A549 (cell line): ENCODE data around the gene MFAP2. TPM values are rescaled to one million over a fixed set of nuclear protein-coding genes. Genes with fewer than 3 reads are reported as not detected.

Experiments used
- ATAC-seq, 2 experiments: fragments of 200-7000 bp in 1 of 2; fragments of >200 bp in 1 of 2; cut with Nextera tagmentation in 1 of 2; cut with Tn5 transposase in 1 of 2; 3 replicates each; pipeline versions ENCODE4 v1.8.0 to v1.9.1; 2018 to 2020; ENCODE audit warnings: mild to moderate bottlenecking in 1 of 2, moderate library complexity in 1 of 2
- CTCF ChIA-PET: fragments of 300-600 bp; sonication (Branson Sonifier 250); formaldehyde crosslinking; extraction: SDS; loops from one replicate; lab custom pipeline; 2021; ENCODE audit warnings: antibody characterized with exemption, inconsistent platforms; lab: Yijun Ruan, JAX
- POLR2A ChIA-PET: fragments of 350-600 bp; formaldehyde crosslinking; extraction: SDS; loops from one replicate; lab custom pipeline; 2021; ENCODE audit warnings: antibody characterized with exemption, inconsistent platforms; lab: Yijun Ruan, JAX
- DNase-seq, 2 experiments: peaks; one replicate each; pipeline versions ENCODE4 v3.0.0 to v3.0.0-alpha.2; 2011 to 2016; ENCODE audit warnings: low read depth in 1 of 2, low spot score in 1 of 2
- FAIRE-seq: peaks from 2 replicates; lab custom pipeline; 2011; peaks lifted over from hg19 to GRCh38; lab: Jason Lieb, UNC
- H3K27ac ChIP-seq, 2 experiments: fragments of >200 bp; sonication (Bioruptor Twin); formaldehyde crosslinking; 3 replicates each; pipeline ENCODE4 v1.5.1; 2016 to 2017
- H3K4me1 ChIP-seq: fragments of >200 bp; sonication (Bioruptor Twin); formaldehyde crosslinking; 3 replicates; pipeline ENCODE4 v1.6.1; 2016
- H3K4me2 ChIP-seq: fragments of >200 bp; sonication (Bioruptor Twin); formaldehyde crosslinking; 3 replicates; pipeline ENCODE4 v1.6.1; 2016
- H3K4me3 ChIP-seq: fragments of >200 bp; sonication (Bioruptor Twin); formaldehyde crosslinking; 3 replicates; pipeline ENCODE4 v1.5.1; 2016
- H3K9me3 ChIP-seq: fragments of >200 bp; sonication (Bioruptor Twin); formaldehyde crosslinking; 3 replicates; pipeline ENCODE4 v1.6.1; 2016
- ATOH8 ChIP-seq: fragments of 250-450 bp; sonication (Bioruptor Pico); IDR thresholded peaks from 2 replicates; pipeline ENCODE4 v1.5.0; 2020; ENCODE audit warnings: low read depth, mild to moderate bottlenecking, moderate library complexity
- BCL3 ChIP-seq: fragments of >200 bp; sonication (Bioruptor Twin); formaldehyde crosslinking; IDR thresholded peaks from 3 replicates; pipeline ENCODE4 v1.6.1; 2016
- CEBPB ChIP-seq, 2 experiments: fragments of >200 bp in 1 of 2; sonication (Bioruptor Twin) in 1 of 2; formaldehyde crosslinking in 1 of 2; IDR thresholded peaks; 2 replicates each; pipeline ENCODE4 v1.6.1; 2012 to 2016
- EHMT2 ChIP-seq: fragments of 200-600 bp; sonication (generic); IDR thresholded peaks from 2 replicates; pipeline ENCODE4 v1.6.1; 2016; ENCODE audit warnings: antibody characterized with exemption, low read depth, mild to moderate bottlenecking, moderate library complexity
- ELK1 ChIP-seq: fragments of 150-350 bp; IDR thresholded peaks from 2 replicates; pipeline ENCODE4 v1.6.1; 2014; ENCODE audit warnings: low read depth, mild to moderate bottlenecking, low read length
- HDAC2 ChIP-seq: fragments of 200-600 bp; sonication (generic); IDR thresholded peaks from 2 replicates; pipeline ENCODE4 v1.6.1; 2016
- HEYL ChIP-seq: fragments of 250-450 bp; sonication (Bioruptor Pico); IDR thresholded peaks from 2 replicates; pipeline ENCODE4 v1.8.0; 2021; ENCODE audit warnings: mild to moderate bottlenecking, moderate library complexity
- HMGXB4 ChIP-seq: fragments of 250-450 bp; sonication (Bioruptor Pico); IDR thresholded peaks from 2 replicates; pipeline ENCODE4 v1.5.0; 2021; ENCODE audit warnings: mild to moderate bottlenecking, moderate library complexity, borderline replicate concordance
- JUN ChIP-seq, 2 experiments: fragments of >200 bp; sonication (Bioruptor Twin); formaldehyde crosslinking; IDR thresholded peaks; 2 replicates in 1 of 2; 3 replicates in 1 of 2; pipeline ENCODE4 v1.6.1; 2016 to 2017
- MAX ChIP-seq: IDR thresholded peaks from 2 replicates; pipeline ENCODE4 v1.6.1; 2012
- MYC ChIP-seq: IDR thresholded peaks from 2 replicates; pipeline ENCODE4 v1.6.1; 2012; ENCODE audit warnings: mild to moderate bottlenecking, inconsistent platforms, low read length, improper control_type of control experiment, borderline replicate concordance
- NPAS2 ChIP-seq: fragments of 250-450 bp; sonication (Bioruptor Pico); IDR thresholded peaks from 2 replicates; pipeline ENCODE4 v1.8.0; 2022; ENCODE audit warnings: mild to moderate bottlenecking, moderate library complexity, borderline replicate concordance
- POLR2A ChIP-seq: IDR thresholded peaks from 2 replicates; pipeline ENCODE4 v1.6.1; 2012; ENCODE audit warnings: mild to moderate bottlenecking, low read length
- RAD21 ChIP-seq, 2 experiments: fragments of >200 bp in 1 of 2; sonication (Bioruptor Twin) in 1 of 2; formaldehyde crosslinking in 1 of 2; IDR thresholded peaks in 1 of 2; conservative IDR thresholded peaks in 1 of 2; 2 replicates in 1 of 2; 3 replicates in 1 of 2; pipeline ENCODE4 v1.6.1; 2012 to 2018; ENCODE audit warnings: inconsistent platforms in 1 of 2
- RARB ChIP-seq: fragments of 250-450 bp; sonication (Bioruptor Pico); IDR thresholded peaks from 2 replicates; pipeline ENCODE4 v1.8.0; 2021; ENCODE audit warnings: mild to moderate bottlenecking, moderate library complexity
- RCOR1 ChIP-seq: fragments of 150-350 bp; IDR thresholded peaks from 2 replicates; pipeline ENCODE4 v1.6.1; 2014; ENCODE audit warnings: antibody characterized with exemption, low read length, low read depth
- RNF2 ChIP-seq: fragments of 200-600 bp; sonication (generic); IDR thresholded peaks from 2 replicates; pipeline ENCODE4 v1.6.1; 2016; ENCODE audit warnings: low read depth, mild to moderate bottlenecking, antibody characterized with exemption, moderate library complexity, borderline replicate concordance
- USF2 ChIP-seq: fragments of 450-650 bp; IDR thresholded peaks from 2 replicates; pipeline ENCODE4 v1.6.1; 2014; ENCODE audit warnings: antibody characterized with exemption
- ZC3H11A ChIP-seq: fragments of 450-650 bp; IDR thresholded peaks from 2 replicates; pipeline ENCODE4 v1.6.1; 2014; ENCODE audit warnings: antibody characterized with exemption, mild to moderate bottlenecking
- WGBS: methylation state at CpG from one replicate; pipeline ENCODE4 v1.1.6; 2017; ENCODE audit errors: missing lambda C conversion rate; 5-methylcytosine and 5-hydroxymethylcytosine counted together
- polyA plus RNA-seq, 4 experiments: library from polyadenylated mRNA; depleted of rRNA in 3 of 4; stranded (reverse); fragments of >200 nt; fragmentation: RNase III in 1 of 4; extraction: RNeasy Plus Mini Kit Qiagen cat#74134 plus additional on column Dnase treatment in 1 of 4; gene quantifications; 2 replicates in 3 of 4; 3 replicates in 1 of 4; pipeline ENCODE4 v1.2.3, GENCODE V29; 2011 to 2017

Gene MFAP2
- polyA plus RNA-seq, 2 of the 4 experiments (the other 2 are of a cell fraction) = 0.45 to 0.90 TPM

GRCh38 chr1:17027900-17028299 is 47.5 kb upstream of the MFAP2 start:
- 73% methylated on average over 2 of the region's 2 CpGs for WGBS
- ATAC-seq = no peak
- TF ChIP-seq BCL3 (no peak), RNF2 (no peak), EHMT2 (no peak), USF2 (no peak), HDAC2 (no peak), POLR2A (no peak), NPAS2 (CRISPR knock-in tag) (no peak), ZC3H11A (no peak), RAD21 (conservative IDR thresholded peaks at IDR 0.05 in 1 of 2, IDR thresholded peaks at IDR 0.05 in 1 of 2) (no peak), RARB (CRISPR knock-in tag) (no peak), HEYL (CRISPR knock-in tag) (no peak), RCOR1 (no peak)
- H3K9me3 ChIP-seq = no peaks in the 10 kb centered on the region
- no peak overlapping the region for H3K4me2 ChIP-seq
- FAIRE-seq = no peak
- no peak overlapping the region for H3K4me3 ChIP-seq
- CTCF ChIA-PET = interaction anchor here (1.3 to 3.5 kb wide), 3 partner anchors 18 to 76 kb away, joined by 3 to 15 read pairs (median 3); no protein-coding TSS in a partner anchor
- POLR2A ChIA-PET = no interaction called here
- H3K27ac ChIP-seq = no peak overlapping the region
- H3K4me1 ChIP-seq = no peaks in the 10 kb centered on the region
- DNase-seq = no peak

- CTCF ChIA-PET = interaction anchor here (0.5 to 3.5 kb wide), 4 partner anchors 19 to 417 kb away, joined by 3 to 15 read pairs (median 3); no protein-coding TSS in a partner anchor
- ATAC-seq = no peak
These were observed 47.0 kb upstream of the MFAP2 start for GRCh38 chr1:17027403-17027802.

More at GRCh38 chr1:17027403-17027802, 47.0 kb upstream of the MFAP2 start:
- FAIRE-seq = no peak
- TF ChIP-seq MYC = no peak
- no peak for TF ChIP-seq ZC3H11A
- TF ChIP-seq JUN (IDR thresholded peaks at IDR 0.05) = no peak
- no peak for TF ChIP-seq MAX
- TF ChIP-seq USF2 = no peak
- no peak for TF ChIP-seq ATOH8
- no peak for TF ChIP-seq HMGXB4
- TF ChIP-seq ELK1 = no peak
- no peak for TF ChIP-seq CEBPB (IDR thresholded peaks at IDR 0.05)
- Histone ChIP-seq H3K4me1 (no peaks in the 10 kb centered on the region), H3K4me2 (no peak overlapping the region), H3K27ac (no peak overlapping the region), H3K9me3 (no peaks in the 10 kb centered on the region), H3K4me3 (no peak overlapping the region)
- POLR2A ChIA-PET = no interaction called here
- 89% methylated on average over 5 of the region's 5 CpGs for WGBS
- DNase-seq = no peak
